CD14-positive monocyte (primary cell): Measurements from ENCODE around the gene IRF7. TPM values are rescaled to one million over a fixed set of nuclear protein-coding genes. Genes with fewer than 3 reads are reported as not detected.
A peak's percentile ranks its signal among the peaks of the same experiment; 100 is the strongest.

ENCODE experiments used
- DNase-seq, 3 donors: peaks; one replicate each; pipeline ENCODE4 v3.0.0-alpha.2; 2011 to 2022
- H2AFZ ChIP-seq: 2 replicates; pipeline ENCODE4 v1.6.0; 2012; ENCODE audit warnings: mild to moderate bottlenecking, low read depth, low read length, inconsistent platforms; ENCODE audit not compliant: insufficient read depth, poor library complexity, severe bottlenecking
- H3K27ac ChIP-seq, 2 donors: 1 replicate in 1 of 2; 2 replicates in 1 of 2; pipeline ENCODE4 v1.5.1; 2012 to 2013; ENCODE audit warnings: low read length in 2 of 2, control low read depth in 1 of 2, inconsistent platforms in 1 of 2, low read depth in 1 of 2, mild to moderate bottlenecking in 1 of 2
- H3K27me3 ChIP-seq, 2 donors: one replicate each; pipeline versions ENCODE4 v1.6.0 to v1.6.1; 2011 to 2013; ENCODE audit warnings: low read length in 2 of 2; ENCODE audit not compliant: control insufficient read depth in 2 of 2, insufficient read depth in 2 of 2
- H3K36me3 ChIP-seq, 2 donors: replicated peaks in 1 of 2; 1 replicate in 1 of 2; 2 replicates in 1 of 2; pipeline versions ENCODE4 v1.5.1 to v1.6.1; 2012 to 2013; ENCODE audit warnings: low read length in 2 of 2, control low read depth in 1 of 2, inconsistent platforms in 1 of 2, mild to moderate bottlenecking in 1 of 2; ENCODE audit not compliant: insufficient read depth in 2 of 2, control insufficient read depth in 1 of 2
- H3K4me1 ChIP-seq, 2 donors: 1 replicate in 1 of 2; 2 replicates in 1 of 2; pipeline versions ENCODE4 v1.5.1 to v1.6.1; 2012 to 2013; ENCODE audit warnings: low read length in 2 of 2, control low read depth in 1 of 2, inconsistent platforms in 1 of 2, mild to moderate bottlenecking in 1 of 2, moderate library complexity in 1 of 2; ENCODE audit not compliant: insufficient read depth in 2 of 2, control insufficient read depth in 1 of 2
- H3K4me2 ChIP-seq: replicated peaks from 2 replicates; pipeline ENCODE3; 2012; ENCODE audit warnings: low read length, moderate library complexity, mild to moderate bottlenecking; ENCODE audit not compliant: poor library complexity, severe bottlenecking; ENCODE audit errors: extremely low read depth
- H3K4me3 ChIP-seq, 3 experiments: fragments of 200-600 bp in 1 of 3; sonication (generic) in 1 of 3; replicated peaks in 1 of 3; 1 replicate in 2 of 3; 2 replicates in 1 of 3; pipeline ENCODE4 v1.5.1; 2011 to 2013; ENCODE audit warnings: low read length in 3 of 3, mild to moderate bottlenecking in 3 of 3, control low read depth in 2 of 3, low read depth in 2 of 3, inconsistent platforms in 1 of 3, moderate library complexity in 1 of 3
- H3K79me2 ChIP-seq: 2 replicates; pipeline ENCODE4 v1.6.0; 2012; ENCODE audit warnings: mild to moderate bottlenecking, control low read depth, inconsistent platforms, low read length, moderate library complexity; ENCODE audit not compliant: insufficient read depth
- H3K9ac ChIP-seq: 2 replicates; pipeline ENCODE4 v1.6.0; 2017; ENCODE audit warnings: low read length, mild to moderate bottlenecking; ENCODE audit not compliant: insufficient read depth, poor library complexity, severe bottlenecking
- H3K9me3 ChIP-seq, 2 donors: replicated peaks in 1 of 2; 1 replicate in 1 of 2; 2 replicates in 1 of 2; pipeline versions ENCODE4 v1.5.1 to v1.6.1; 2012 to 2013; ENCODE audit warnings: low read length in 2 of 2, control low read depth in 1 of 2; ENCODE audit not compliant: control insufficient read depth in 1 of 2, insufficient read depth in 1 of 2
- H4K20me1 ChIP-seq: 2 replicates; pipeline ENCODE4 v1.6.0; 2012; ENCODE audit warnings: mild to moderate bottlenecking, low read length, control low read depth, moderate library complexity; ENCODE audit not compliant: insufficient read depth
- H3K27ac Mint-ChIP-seq, 7 donors: one replicate each; pipeline ENCODE4 v1.8.0; 2020; ENCODE audit warnings: mild to moderate bottlenecking in 7 of 7, mixed read lengths in 7 of 7, moderate library complexity in 6 of 7, inconsistent platforms in 2 of 7
- H3K27me3 Mint-ChIP-seq, 3 donors: one replicate each; pipeline ENCODE4 v1.8.0; 2021 to 2022; ENCODE audit warnings: low read depth in 3 of 3, mild to moderate bottlenecking in 3 of 3, mixed read lengths in 3 of 3, moderate library complexity in 3 of 3, inconsistent platforms in 1 of 3
- H3K36me3 Mint-ChIP-seq, 2 donors: one replicate each; pipeline ENCODE4 v1.8.0; 2020; ENCODE audit warnings: mixed read lengths in 2 of 2, inconsistent platforms in 1 of 2, mild to moderate bottlenecking in 1 of 2
- H3K4me1 Mint-ChIP-seq: one replicate; pipeline ENCODE4 v1.8.0; 2020; ENCODE audit warnings: mild to moderate bottlenecking, mixed read lengths
- H3K4me3 Mint-ChIP-seq, 2 donors: one replicate each; pipeline ENCODE4 v1.8.0; 2020; ENCODE audit warnings: mild to moderate bottlenecking in 2 of 2, mixed read lengths in 2 of 2, moderate library complexity in 1 of 2
- H3K9me3 Mint-ChIP-seq, 7 donors: one replicate each; pipeline ENCODE4 v1.8.0; 2020 to 2022; ENCODE audit warnings: mixed read lengths in 7 of 7, mild to moderate bottlenecking in 6 of 7, moderate library complexity in 6 of 7, inconsistent platforms in 2 of 7
- CTCF ChIP-seq: fragments of 200-600 bp; IDR thresholded peaks from one replicate; pipeline ENCODE4 v1.8.0; 2022; ENCODE audit warnings: antibody characterized with exemption, mild to moderate bottlenecking
- WGBS: methylation state at CpG from one replicate; pipeline ENCODE4 v1.1.5; 2013; ENCODE audit warnings: missing lambda C conversion rate; ENCODE audit not compliant: insufficient coverage; 5-methylcytosine and 5-hydroxymethylcytosine counted together
- intact Hi-C, 2 donors: fragments of 100-400 bp; cut with micrococcal nuclease; formaldehyde crosslinking; loops; one replicate each; pipeline versions ENCODE4 v1.15.0 to v1.15.1; 2023
- polyA plus RNA-seq, 3 donors: library from polyadenylated mRNA; depleted of rRNA in 1 of 3; unstranded in 2 of 3; stranded (reverse) in 1 of 3; fragments of 300-500 nt in 2 of 3; fragments of >200 nt in 1 of 3; fragmentation: Illumina TruSeq in 2 of 3; gene quantifications; 1 replicate in 2 of 3; 2 replicates in 1 of 3; pipeline ENCODE4 v1.2.3, GENCODE V29; 2012 to 2021

IRF7 gene
- polyA plus RNA-seq, 3 donors: 38.6 to 125 (median 42.9) TPM

- no peaks in the 10 kb centered on the region for H3K9me3 ChIP-seq
- Mint-ChIP-seq H3K27me3 (peaks cover 0 to 2% (median 0%) of the 10 kb centered on the region in 3 donors), H3K27ac (peak overlapping the region; percentile 94 to 97 (median 95)), H3K9me3 (no peaks in the 10 kb centered on the region), H3K4me3 (peak overlapping the region in 1 of 2 donors; percentile 71), H3K4me1 (peaks cover 25% of the 10 kb centered on the region), H3K36me3 (peaks cover 70 to 87% of the 10 kb centered on the region in 2 donors)
- H3K27me3 ChIP-seq: no peaks in the 10 kb centered on the region
- peak; percentile 94 to 99 (median 96) for DNase-seq
- peaks cover 57 to 82% of the 10 kb centered on the region in 2 donors for H3K36me3 ChIP-seq
- peak overlapping the region; percentile 35 for H2AFZ ChIP-seq
- no peak for TF ChIP-seq CTCF
- H3K4me3 ChIP-seq: peak overlapping the region in 1 of 3 experiments; percentile 28
- intact Hi-C loops: no loop called here
- H4K20me1 ChIP-seq: peaks cover 66% of the 10 kb centered on the region
- H3K4me1 ChIP-seq: peaks cover 23 to 24% of the 10 kb centered on the region in 2 donors
- H3K4me2 ChIP-seq: peak overlapping the region; percentile 22
- 0% methylated on average over 5 of the region's 6 CpGs for WGBS
- H3K79me2 ChIP-seq: peaks cover 42% of the 10 kb centered on the region
- peak overlapping the region; percentile 74 to 82 for H3K27ac ChIP-seq
- H3K9ac ChIP-seq: no peak overlapping the region
Observed at GRCh38 chr11:587978-588380, 27.8 kb downstream of the IRF7 start.

DNA sequence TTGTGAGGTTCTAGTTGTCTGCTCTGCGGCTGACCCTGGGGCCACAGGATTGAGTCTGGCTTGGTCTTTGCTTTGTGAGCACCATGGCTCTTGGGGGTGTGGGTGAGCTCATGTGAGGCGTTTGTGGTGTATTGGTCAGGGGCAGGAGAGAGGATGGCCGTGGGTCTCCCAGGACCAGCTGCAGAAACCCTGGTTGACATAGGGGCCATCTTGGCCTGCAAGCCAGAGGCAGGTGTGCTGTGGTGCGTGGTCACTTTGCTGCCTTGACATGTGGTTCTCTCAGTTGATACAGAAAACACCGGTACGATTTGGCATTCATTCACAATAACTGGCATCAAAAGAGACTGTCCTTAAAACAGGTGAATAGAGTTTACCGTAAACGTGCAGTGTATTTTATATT, 28.2 kb downstream of the IRF7 start:
- H2AFZ ChIP-seq: no peak overlapping the region
- peaks cover 55 to 78% of the 10 kb centered on the region in 2 donors for H3K36me3 ChIP-seq
- WGBS: 94% methylated on average over 2 of the region's 8 CpGs
- peaks cover 62% of the 10 kb centered on the region for H4K20me1 ChIP-seq
- H3K27ac Mint-ChIP-seq: peak overlapping the region; percentile 94 to 97 (median 95)
- H3K4me1 Mint-ChIP-seq: peaks cover 25% of the 10 kb centered on the region
- H3K9me3 Mint-ChIP-seq: no peaks in the 10 kb centered on the region
- peak overlapping the region; percentile 2 for H3K9ac ChIP-seq
- intact Hi-C loops: no loop called here
- H3K4me3 ChIP-seq: no peak overlapping the region
- H3K27me3 ChIP-seq: no peaks in the 10 kb centered on the region
- H3K36me3 Mint-ChIP-seq: peaks cover 69 to 87% of the 10 kb centered on the region in 2 donors
- H3K4me3 Mint-ChIP-seq: no peak overlapping the region
- H3K27me3 Mint-ChIP-seq: peaks cover 0 to 2% (median 0%) of the 10 kb centered on the region in 3 donors
- no peaks in the 10 kb centered on the region for H3K9me3 ChIP-seq
- H3K4me2 ChIP-seq: peak overlapping the region; percentile 22
- TF ChIP-seq CTCF: no peak
- DNase-seq: no peak
- peaks cover 23 to 24% of the 10 kb centered on the region in 2 donors for H3K4me1 ChIP-seq
- H3K27ac ChIP-seq: peak overlapping the region; percentile 74 to 82
- peaks cover 46% of the 10 kb centered on the region for H3K79me2 ChIP-seq
